COLO668 (cell line): ENCODE data around the gene STC2.
A peak's percentile ranks its signal among the peaks of the same experiment; 100 is the strongest.
"Not testable (repeated sequence)": the region's sequence is repeated elsewhere in the genome, so short reads cannot be mapped to it uniquely, and the experiment has no call there.

Experiments
- DNase-seq: peaks from one replicate; lab custom pipeline; 2025; ENCODE audit not compliant: unreplicated experiment; lab: John Stamatoyannopoulos, UW

STC2 gene

GRCh38 chr5:173296737-173297676 lies 31.2 kb downstream of the STC2 start:
- no peak for DNase-seq

- DNase-seq: no peak
Observed at GRCh38 chr5:173295796-173296195, 32.4 kb downstream of the STC2 start.

GRCh38 chr5:173294673-173295320 lies 33.4 kb downstream of the STC2 start:
- no peak for DNase-seq

GRCh38 chr5:173293817-173294672 lies 34.2 kb downstream of the STC2 start:
- peak; percentile 69 for DNase-seq

- DNase-seq: peak; percentile 5
Observed at GRCh38 chr5:173291722-173292658, 36.2 kb downstream of the STC2 start.

- peak; percentile 3 for DNase-seq
Observed at GRCh38 chr5:173290477-173291131, 37.6 kb downstream of the STC2 start.

GRCh38 chr5:173289372-173289771 lies 38.8 kb downstream of the STC2 start:
- DNase-seq: no peak

GRCh38 chr5:173288632-173289031 lies 39.6 kb downstream of the STC2 start:
- DNase-seq: no peak

- no peak for DNase-seq
Observed at GRCh38 chr5:173287086-173287485, 41.1 kb downstream of the STC2 start.

GRCh38 chr5:173284343-173284958 lies 43.8 kb downstream of the STC2 start:
- DNase-seq: not testable (repeated sequence)

- DNase-seq: peak; percentile 86
Observed at GRCh38 chr5:173283318-173284288, 44.6 kb downstream of the STC2 start.

- DNase-seq: no peak
Observed at GRCh38 chr5:173282916-173283315, 45.3 kb downstream of the STC2 start.

GRCh38 chr5:173281910-173282309 lies 46.3 kb downstream of the STC2 start:
- no peak for DNase-seq

GRCh38 chr5:173279166-173279565 lies 49.0 kb downstream of the STC2 start:
- DNase-seq: no peak

- no peak for DNase-seq
Observed at GRCh38 chr5:173278641-173279040, 49.6 kb downstream of the STC2 start.

- no peak for DNase-seq
Observed at GRCh38 chr5:173278172-173278571, 50.0 kb downstream of the STC2 start.

- no peak for DNase-seq
Observed at GRCh38 chr5:173274771-173275170, 53.4 kb downstream of the STC2 start.

- DNase-seq: no peak
Observed at GRCh38 chr5:173271419-173271818, 56.8 kb downstream of the STC2 start.
